OCI-LY1 (cell line): ENCODE results near the gene L3MBTL4.

Source experiments
- H2AFZ ChIP-seq: fragments of 200-600 bp; sonication (generic), shearing (Covaris generic); 2 replicates; pipeline ENCODE4 v1.6.0; 2014; ENCODE audit warnings: antibody characterized with exemption, mild to moderate bottlenecking, low read length
- H3F3A ChIP-seq: fragments of 200-600 bp; sonication (generic), shearing (Covaris generic); 2 replicates; pipeline ENCODE4 v1.6.0; 2014; ENCODE audit warnings: mild to moderate bottlenecking, antibody characterized with exemption, low read length, moderate library complexity; ENCODE audit not compliant: insufficient read depth
- H3K27ac ChIP-seq: fragments of 200-600 bp; sonication (generic); 2 replicates; pipeline ENCODE4 v1.5.1; 2014; ENCODE audit warnings: low read length, mixed run types, mild to moderate bottlenecking, low read depth; ENCODE audit not compliant: poor library complexity, severe bottlenecking
- H3K27me3 ChIP-seq: fragments of 200-600 bp; sonication (generic); 2 replicates; pipeline ENCODE4 v1.6.0; 2014; ENCODE audit warnings: antibody characterized with exemption, mild to moderate bottlenecking, low read length, moderate library complexity; ENCODE audit not compliant: insufficient read depth
- H3K36me3 ChIP-seq: fragments of 200-600 bp; sonication (generic); 2 replicates; pipeline ENCODE4 v1.6.1; 2014; ENCODE audit warnings: mild to moderate bottlenecking, antibody characterized with exemption, low read length, moderate library complexity, mixed read lengths; ENCODE audit not compliant: insufficient read depth
- H3K4me1 ChIP-seq: fragments of 200-600 bp; sonication (generic); 2 replicates; pipeline ENCODE4 v1.5.1; 2014; ENCODE audit warnings: mild to moderate bottlenecking, low read length, moderate library complexity; ENCODE audit not compliant: insufficient read depth, severe bottlenecking
- H3K4me2 ChIP-seq: fragments of 200-600 bp; sonication (generic), shearing (Covaris generic); 2 replicates; pipeline ENCODE4 v1.6.1; 2014; ENCODE audit warnings: low read length
- H3K4me3 ChIP-seq: fragments of 200-600 bp; sonication (generic); 2 replicates; pipeline ENCODE4 v1.5.1; 2014; ENCODE audit warnings: low read length, low read depth, mild to moderate bottlenecking, mixed read lengths; ENCODE audit not compliant: poor library complexity, severe bottlenecking
- H3K79me2 ChIP-seq: fragments of 200-600 bp; shearing (Covaris generic); 2 replicates; pipeline ENCODE4 v1.6.1; 2016; ENCODE audit warnings: mixed run types, low read length, mixed read lengths; ENCODE audit not compliant: insufficient read depth
- H3K9ac ChIP-seq: fragments of 200-600 bp; sonication (generic), shearing (Covaris generic); 2 replicates; pipeline ENCODE4 v1.6.1; 2014; ENCODE audit warnings: mild to moderate bottlenecking, low read length, mixed read lengths
- H3K9me2 ChIP-seq: fragments of 200-600 bp; sonication (generic), shearing (Covaris generic); 2 replicates; pipeline ENCODE4 v1.6.1; 2014; ENCODE audit warnings: low read depth, mild to moderate bottlenecking, low read length, mixed read lengths
- H3K9me3 ChIP-seq: fragments of 200-600 bp; shearing (Covaris generic); 2 replicates; pipeline ENCODE4 v1.6.1; 2014; ENCODE audit warnings: low read length, mixed read lengths
- H4K20me1 ChIP-seq: fragments of 200-600 bp; sonication (generic), shearing (Covaris generic); 2 replicates; pipeline ENCODE4 v1.6.0; 2016; ENCODE audit warnings: mild to moderate bottlenecking, low read length; ENCODE audit not compliant: insufficient read depth
- EZH2 ChIP-seq: fragments of 200-600 bp; sonication (generic), shearing (Covaris generic); IDR thresholded peaks from 2 replicates; pipeline ENCODE4 v1.8.0; 2017; ENCODE audit warnings: borderline replicate concordance, mixed run types, mild to moderate bottlenecking, antibody characterized with exemption, low read length, moderate library complexity, mixed read lengths
- TF ChIP-seq, protein P1 (sequence below): fragments of 200-600 bp; sonication (generic), shearing (Covaris generic); IDR thresholded peaks from 2 replicates; pipeline ENCODE4 v1.5.1; 2017; ENCODE audit warnings: mild to moderate bottlenecking, antibody characterized with exemption, low read length, moderate library complexity, mixed read lengths

Gene L3MBTL4

DNA sequence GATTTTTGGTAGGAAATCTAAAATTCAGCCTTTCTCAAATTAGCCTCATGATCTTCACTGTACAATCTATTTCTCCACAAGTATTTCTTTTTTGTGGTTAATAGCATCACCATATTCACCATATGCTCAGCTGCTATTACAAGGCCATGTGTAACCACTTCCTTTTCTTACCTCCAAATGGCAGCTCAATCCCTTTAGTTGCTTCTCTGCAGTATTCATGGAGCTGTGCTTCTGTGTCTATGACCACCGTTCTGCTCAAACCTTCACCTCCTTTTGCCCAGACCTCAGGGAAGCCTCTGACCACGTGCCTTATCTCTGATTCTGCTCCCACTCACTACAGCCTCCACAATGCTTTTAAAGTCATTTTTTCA lies 392.7 kb downstream of the L3MBTL4 start:
- Histone ChIP-seq H3K27ac (no peak overlapping the region), H2AFZ (no peak overlapping the region), H3K9me3 (no peaks in the 10 kb centered on the region), H3F3A (no peaks in the 10 kb centered on the region), H3K79me2 (no peaks in the 10 kb centered on the region), H4K20me1 (no peaks in the 10 kb centered on the region), H3K9me2 (no peaks in the 10 kb centered on the region), H3K36me3 (no peaks in the 10 kb centered on the region), H3K27me3 (no peaks in the 10 kb centered on the region), H3K4me2 (no peak overlapping the region), H3K4me3 (no peak overlapping the region), H3K9ac (no peak overlapping the region), H3K4me1 (no peaks in the 10 kb centered on the region)
- TF ChIP-seq EZH2: no peak
- TF ChIP-seq, protein P1, sequence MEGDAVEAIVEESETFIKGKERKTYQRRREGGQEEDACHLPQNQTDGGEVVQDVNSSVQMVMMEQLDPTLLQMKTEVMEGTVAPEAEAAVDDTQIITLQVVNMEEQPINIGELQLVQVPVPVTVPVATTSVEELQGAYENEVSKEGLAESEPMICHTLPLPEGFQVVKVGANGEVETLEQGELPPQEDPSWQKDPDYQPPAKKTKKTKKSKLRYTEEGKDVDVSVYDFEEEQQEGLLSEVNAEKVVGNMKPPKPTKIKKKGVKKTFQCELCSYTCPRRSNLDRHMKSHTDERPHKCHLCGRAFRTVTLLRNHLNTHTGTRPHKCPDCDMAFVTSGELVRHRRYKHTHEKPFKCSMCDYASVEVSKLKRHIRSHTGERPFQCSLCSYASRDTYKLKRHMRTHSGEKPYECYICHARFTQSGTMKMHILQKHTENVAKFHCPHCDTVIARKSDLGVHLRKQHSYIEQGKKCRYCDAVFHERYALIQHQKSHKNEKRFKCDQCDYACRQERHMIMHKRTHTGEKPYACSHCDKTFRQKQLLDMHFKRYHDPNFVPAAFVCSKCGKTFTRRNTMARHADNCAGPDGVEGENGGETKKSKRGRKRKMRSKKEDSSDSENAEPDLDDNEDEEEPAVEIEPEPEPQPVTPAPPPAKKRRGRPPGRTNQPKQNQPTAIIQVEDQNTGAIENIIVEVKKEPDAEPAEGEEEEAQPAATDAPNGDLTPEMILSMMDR: no peak

DNA sequence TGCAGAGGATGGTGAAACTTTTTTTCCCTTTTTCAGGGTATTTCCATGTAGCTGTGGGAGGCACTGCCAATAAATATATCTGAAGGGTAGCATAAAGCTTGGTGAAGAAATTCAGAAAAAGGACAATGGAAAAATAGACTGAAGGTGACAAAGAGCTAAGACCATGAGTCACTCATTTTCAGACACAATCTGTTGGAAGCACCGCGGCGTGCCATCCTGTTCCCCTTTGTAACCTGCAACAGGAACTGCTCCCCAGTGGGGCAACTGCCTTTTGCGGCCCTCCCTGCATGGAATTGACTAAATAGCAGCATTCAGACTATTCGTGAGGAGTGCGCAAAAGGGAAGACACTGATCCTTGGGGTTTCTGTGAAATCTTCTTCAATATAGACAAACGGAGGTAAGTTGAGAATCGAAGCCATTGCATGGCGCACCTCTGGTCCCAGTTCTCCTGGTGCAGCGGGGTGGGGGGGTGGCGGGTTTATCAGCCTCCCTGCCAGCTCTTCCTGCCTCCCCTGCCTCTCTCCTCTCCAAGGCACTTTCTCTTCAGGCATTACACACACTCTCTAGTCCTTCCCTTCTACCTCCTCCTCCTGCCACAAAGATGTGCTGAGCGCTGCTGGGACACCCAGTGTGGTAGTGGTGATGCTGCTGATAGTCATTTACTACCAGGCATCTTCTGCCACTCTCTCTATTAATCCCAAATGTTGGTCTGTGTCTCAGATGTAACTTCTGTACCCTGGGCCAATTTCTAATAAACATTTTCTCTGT lies 393.2 kb downstream of the L3MBTL4 start:
- no peaks in the 10 kb centered on the region for H3K36me3 ChIP-seq
- H3K4me3 ChIP-seq: no peak overlapping the region
- H3K9me3 ChIP-seq: no peaks in the 10 kb centered on the region
- no peaks in the 10 kb centered on the region for H4K20me1 ChIP-seq
- no peaks in the 10 kb centered on the region for H3F3A ChIP-seq
- H3K4me1 ChIP-seq: no peaks in the 10 kb centered on the region
- H3K79me2 ChIP-seq: no peaks in the 10 kb centered on the region
- no peaks in the 10 kb centered on the region for H3K27me3 ChIP-seq
- H3K4me2 ChIP-seq: no peak overlapping the region
- no peak overlapping the region for H3K9ac ChIP-seq
- H3K27ac ChIP-seq: no peak overlapping the region
- TF ChIP-seq EZH2: no peak
- TF ChIP-seq, protein P1: no peak
- no peak overlapping the region for H2AFZ ChIP-seq
- H3K9me2 ChIP-seq: no peaks in the 10 kb centered on the region

DNA sequence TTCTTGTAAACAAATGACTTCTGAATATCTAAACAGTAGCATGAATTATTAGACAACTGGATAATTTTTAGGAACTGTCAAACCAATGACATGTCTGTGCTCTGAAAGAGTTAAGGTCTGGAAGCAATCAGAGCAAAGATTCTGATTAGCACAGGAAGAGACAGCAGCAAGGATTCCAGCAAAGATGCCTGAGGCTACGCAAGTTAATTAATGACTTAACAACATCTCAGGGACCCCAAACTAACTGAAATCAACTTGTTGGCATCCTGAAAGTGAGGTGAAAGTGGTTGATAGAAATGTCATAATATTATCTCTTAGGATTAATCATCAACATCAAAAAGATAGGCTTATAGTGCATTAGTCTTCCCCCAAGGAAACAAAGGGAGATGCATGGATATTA lies 396.0 kb downstream of the L3MBTL4 start:
- Histone ChIP-seq H3K4me3 (no peak overlapping the region), H3K9ac (no peak overlapping the region), H3K9me3 (no peaks in the 10 kb centered on the region), H3K36me3 (no peaks in the 10 kb centered on the region), H2AFZ (no peak overlapping the region), H3K27me3 (no peaks in the 10 kb centered on the region), H3K27ac (no peak overlapping the region), H3F3A (no peaks in the 10 kb centered on the region), H3K4me2 (no peak overlapping the region), H3K79me2 (no peaks in the 10 kb centered on the region), H4K20me1 (no peaks in the 10 kb centered on the region), H3K4me1 (no peaks in the 10 kb centered on the region), H3K9me2 (no peaks in the 10 kb centered on the region)
- no peak for TF ChIP-seq EZH2
- TF ChIP-seq, protein P1: no peak
